ENCODE results near the gene CALML5. TPM values are rescaled to one million over a fixed set of nuclear protein-coding genes. Genes with fewer than 3 reads are reported as not detected.

CALML5 gene
- total RNA-seq, 1 donor from 2014 or later = not detected

- no peak for DNase-seq (ENCODE audit: low spot score)
- peaks cover 14% of the 10 kb centered on the region for H3K36me3 Mint-ChIP-seq (ENCODE audit: low read depth, unreplicated experiment)
- peaks cover 4% of the 10 kb centered on the region for H3K9me3 Mint-ChIP-seq (ENCODE audit: unreplicated experiment)
- peaks cover 40% of the 10 kb centered on the region for H3K4me1 Mint-ChIP-seq (ENCODE audit: unreplicated experiment)
- no peak overlapping the region for H3K4me3 Mint-ChIP-seq (ENCODE audit: unreplicated experiment)
- peaks cover 10% of the 10 kb centered on the region for H3K27me3 Mint-ChIP-seq (ENCODE audit: unreplicated experiment)
- H3K27ac Mint-ChIP-seq (ENCODE audit: unreplicated experiment) = no peak overlapping the region
- TF ChIP-seq CTCF (IDR thresholded peaks at IDR 0.05; ENCODE audit: unreplicated experiment) = no peak
These were observed 32.2 kb downstream of the CALML5 start for GRCh38 chr10:5467207-5467535.

GRCh38 chr10:5466451-5467206 is 32.7 kb downstream of the CALML5 start:
- no peaks in the 10 kb centered on the region for H3K9me3 Mint-ChIP-seq (ENCODE audit: unreplicated experiment)
- TF ChIP-seq CTCF (IDR thresholded peaks at IDR 0.05; ENCODE audit: unreplicated experiment) = no peak
- H3K4me3 Mint-ChIP-seq (ENCODE audit: unreplicated experiment) = no peak overlapping the region
- peaks cover 9% of the 10 kb centered on the region for H3K27me3 Mint-ChIP-seq (ENCODE audit: unreplicated experiment)
- peaks cover 45% of the 10 kb centered on the region for H3K4me1 Mint-ChIP-seq (ENCODE audit: unreplicated experiment)
- no peak overlapping the region for H3K27ac Mint-ChIP-seq (ENCODE audit: unreplicated experiment)
- DNase-seq (ENCODE audit: low spot score) = no peak
- H3K36me3 Mint-ChIP-seq (ENCODE audit: low read depth, unreplicated experiment) = peaks cover 11% of the 10 kb centered on the region

GRCh38 chr10:5465976-5466450 is 33.4 kb downstream of the CALML5 start:
- Mint-ChIP-seq H3K27ac (ENCODE audit: unreplicated experiment) (no peak overlapping the region), H3K36me3 (ENCODE audit: low read depth, unreplicated experiment) (peaks cover 11% of the 10 kb centered on the region), H3K9me3 (ENCODE audit: unreplicated experiment) (no peaks in the 10 kb centered on the region), H3K4me1 (ENCODE audit: unreplicated experiment) (peaks cover 51% of the 10 kb centered on the region), H3K27me3 (ENCODE audit: unreplicated experiment) (peaks cover 9% of the 10 kb centered on the region), H3K4me3 (ENCODE audit: unreplicated experiment) (no peak overlapping the region)
- DNase-seq (ENCODE audit: low spot score) = no peak
- no peak for TF ChIP-seq CTCF (IDR thresholded peaks at IDR 0.05; ENCODE audit: unreplicated experiment)

- H3K36me3 Mint-ChIP-seq (ENCODE audit: low read depth, unreplicated experiment) = peaks cover 11% of the 10 kb centered on the region
- H3K27me3 Mint-ChIP-seq (ENCODE audit: unreplicated experiment) = peaks cover 11% of the 10 kb centered on the region
- H3K27ac Mint-ChIP-seq (ENCODE audit: unreplicated experiment) = no peak overlapping the region
- TF ChIP-seq CTCF (IDR thresholded peaks at IDR 0.05; ENCODE audit: unreplicated experiment) = no peak
- H3K9me3 Mint-ChIP-seq (ENCODE audit: unreplicated experiment) = no peaks in the 10 kb centered on the region
- no peak for DNase-seq (ENCODE audit: low spot score)
- H3K4me3 Mint-ChIP-seq (ENCODE audit: unreplicated experiment) = no peak overlapping the region
- peaks cover 51% of the 10 kb centered on the region for H3K4me1 Mint-ChIP-seq (ENCODE audit: unreplicated experiment)
These were observed 34.8 kb downstream of the CALML5 start for GRCh38 chr10:5464546-5464945.

GRCh38 chr10:5462841-5463293 is 36.5 kb downstream of the CALML5 start:
- no peak for DNase-seq (ENCODE audit: low spot score)
- Mint-ChIP-seq H3K36me3 (ENCODE audit: low read depth, unreplicated experiment) (peaks cover 11% of the 10 kb centered on the region), H3K4me3 (ENCODE audit: unreplicated experiment) (no peak overlapping the region), H3K9me3 (ENCODE audit: unreplicated experiment) (no peaks in the 10 kb centered on the region), H3K27me3 (ENCODE audit: unreplicated experiment) (peaks cover 8% of the 10 kb centered on the region), H3K4me1 (ENCODE audit: unreplicated experiment) (peaks cover 50% of the 10 kb centered on the region), H3K27ac (ENCODE audit: unreplicated experiment) (peak overlapping the region; percentile 90)
- TF ChIP-seq CTCF (IDR thresholded peaks at IDR 0.05; ENCODE audit: unreplicated experiment) = no peak
